Measurements from ENCODE around the gene OLIG1.

Gene OLIG1

DNA sequence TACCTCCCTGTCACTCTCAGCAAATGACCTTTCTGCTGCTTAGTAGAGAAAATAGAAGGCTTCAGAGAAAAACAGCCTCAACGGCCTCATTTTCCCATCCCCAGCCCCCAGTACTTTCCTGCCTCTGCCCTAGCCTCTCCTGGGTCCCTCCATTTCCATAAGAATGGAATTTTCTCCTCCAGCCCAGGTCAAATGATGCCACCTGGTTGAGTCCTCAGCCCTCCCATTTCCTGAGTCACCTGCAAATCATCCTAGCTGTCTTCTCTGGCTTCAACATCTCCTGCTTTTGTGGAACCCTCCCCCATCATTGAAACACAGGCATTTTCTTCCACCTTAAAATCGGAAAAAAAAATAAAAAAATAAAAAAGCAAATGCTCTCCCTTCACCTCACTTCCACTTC is 35.1 kb downstream of the OLIG1 start:
- no peak for DNase-seq

GRCh38 chr21:33108228-33108627 is 38.3 kb downstream of the OLIG1 start:
- DNase-seq, result no peak

DNA sequence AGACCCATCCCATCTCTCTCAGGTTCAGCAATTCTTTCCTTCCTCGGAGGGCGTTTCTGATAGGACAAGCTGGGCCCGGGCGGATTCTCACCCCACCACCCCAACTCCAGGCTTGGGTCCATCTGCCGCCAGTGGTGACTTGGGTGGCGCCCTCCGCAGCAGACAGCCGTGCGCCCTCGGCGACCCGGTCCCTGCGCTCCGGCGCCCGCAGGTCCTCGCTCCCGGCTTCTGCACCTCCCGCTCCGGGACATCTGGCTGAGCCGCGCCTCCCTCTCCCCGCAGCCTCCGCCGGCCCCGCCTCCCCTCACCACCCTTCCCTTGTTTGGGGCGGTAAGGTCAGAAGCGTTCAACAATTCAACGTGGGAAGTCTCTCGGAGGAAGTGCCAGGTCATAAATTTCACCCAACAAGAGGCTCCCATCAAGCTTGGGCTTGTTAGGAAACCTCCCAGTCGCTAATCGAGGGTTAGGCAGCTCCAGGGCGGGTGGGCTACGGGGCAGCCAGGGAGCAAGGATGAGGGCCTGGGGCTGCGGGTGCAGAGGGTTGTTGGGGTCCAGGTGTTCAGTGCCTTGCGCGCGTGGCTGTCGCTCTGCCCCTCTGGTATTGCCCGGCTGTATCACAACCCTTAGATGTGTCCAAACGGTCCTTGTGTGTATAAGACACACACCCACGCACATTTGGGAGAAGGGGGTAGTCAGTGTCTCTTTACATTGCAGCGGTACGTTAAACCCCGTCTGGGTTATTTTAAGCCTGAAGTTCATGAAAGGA is 39.8 kb downstream of the OLIG1 start:
- DNase-seq, result no peak

- DNase-seq, result no peak
Measured at GRCh38 chr21:33110340-33110715, 40.4 kb downstream of the OLIG1 start.

- DNase-seq, result no peak
Measured at GRCh38 chr21:33111577-33111976, 41.6 kb downstream of the OLIG1 start.

DNA sequence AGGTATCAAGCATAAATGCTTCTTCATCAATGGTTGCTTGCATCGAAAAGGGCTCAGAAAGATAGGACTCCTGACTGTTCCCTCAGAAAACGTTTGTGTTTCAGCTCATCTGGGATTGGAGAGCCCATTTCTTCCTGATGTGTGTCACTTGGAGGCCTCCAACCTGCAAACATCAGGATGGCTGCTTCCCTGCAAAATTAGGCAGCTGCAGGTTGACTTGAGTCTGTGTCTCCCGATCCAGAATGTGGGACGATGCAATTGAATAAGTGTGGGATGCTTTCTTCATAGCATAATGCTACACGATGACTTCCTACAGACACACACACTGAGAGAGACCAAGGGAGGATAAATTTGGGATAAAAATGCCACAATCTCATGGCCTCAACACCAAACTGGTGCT is 42.2 kb downstream of the OLIG1 start:
- DNase-seq, result no peak

DNA sequence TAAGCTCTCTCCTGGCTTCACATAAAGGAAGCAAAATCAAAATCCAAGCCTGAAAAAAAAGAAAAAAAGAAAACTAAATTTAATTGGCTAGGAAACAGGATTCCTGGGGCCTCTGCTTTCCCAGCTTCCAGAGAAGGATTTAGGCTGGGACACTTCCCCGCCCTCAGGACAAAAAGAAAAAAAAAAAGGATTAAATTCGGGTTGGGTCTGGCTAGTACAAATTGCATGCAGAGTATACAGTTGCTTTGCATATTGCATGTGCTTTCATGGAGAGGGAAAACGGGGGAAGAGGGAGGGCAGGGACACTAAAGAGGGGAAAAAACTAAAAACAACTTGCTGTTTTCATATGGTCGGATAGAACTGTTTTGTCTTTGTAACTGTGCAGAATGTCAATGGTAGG is 42.7 kb downstream of the OLIG1 start:
- DNase-seq, result no peak

GRCh38 chr21:33113131-33113530 is 43.2 kb downstream of the OLIG1 start:
- DNase-seq, result no peak

DNA sequence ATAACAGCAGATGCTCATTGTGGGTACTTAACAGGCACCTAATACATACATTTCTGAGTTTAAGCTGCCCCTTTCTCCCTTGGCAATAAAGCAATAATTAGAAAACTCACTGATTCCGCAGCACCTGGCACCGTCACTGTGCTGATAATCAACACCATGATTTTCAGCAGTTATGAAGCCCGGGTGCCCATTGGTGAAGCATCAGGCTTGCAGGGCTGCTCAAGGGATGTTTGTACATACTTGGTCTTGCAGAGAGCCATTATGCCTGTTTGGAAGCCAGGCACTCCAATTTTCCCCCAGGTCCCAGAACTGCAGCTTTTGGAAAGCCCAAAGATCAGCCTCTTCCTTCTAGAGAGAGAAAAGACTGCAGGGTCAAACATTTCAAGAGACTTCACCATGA is 44.3 kb downstream of the OLIG1 start:
- no peak for DNase-seq

GRCh38 chr21:33115631-33116510 is 45.9 kb downstream of the OLIG1 start:
- no peak for DNase-seq

DNA sequence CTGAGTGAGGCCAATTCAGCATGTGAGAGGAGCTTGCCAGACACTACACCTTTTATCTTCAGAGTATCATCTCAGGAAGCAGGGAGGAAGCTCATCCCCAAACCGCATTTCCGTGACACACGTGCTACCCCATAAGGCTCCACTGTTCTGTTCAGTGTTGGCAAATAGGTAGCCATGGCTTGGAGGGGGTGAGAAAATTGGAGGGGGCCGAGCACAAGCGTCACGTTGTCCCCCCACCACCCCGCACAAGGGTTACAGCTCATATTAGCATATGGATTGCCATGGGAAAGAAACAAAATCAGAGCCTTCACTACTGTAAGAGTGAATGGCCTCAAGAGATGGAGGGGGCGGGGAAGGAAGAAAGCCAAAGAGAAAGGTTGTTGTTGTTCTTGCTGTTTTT is 46.7 kb downstream of the OLIG1 start:
- DNase-seq, result no peak

DNA sequence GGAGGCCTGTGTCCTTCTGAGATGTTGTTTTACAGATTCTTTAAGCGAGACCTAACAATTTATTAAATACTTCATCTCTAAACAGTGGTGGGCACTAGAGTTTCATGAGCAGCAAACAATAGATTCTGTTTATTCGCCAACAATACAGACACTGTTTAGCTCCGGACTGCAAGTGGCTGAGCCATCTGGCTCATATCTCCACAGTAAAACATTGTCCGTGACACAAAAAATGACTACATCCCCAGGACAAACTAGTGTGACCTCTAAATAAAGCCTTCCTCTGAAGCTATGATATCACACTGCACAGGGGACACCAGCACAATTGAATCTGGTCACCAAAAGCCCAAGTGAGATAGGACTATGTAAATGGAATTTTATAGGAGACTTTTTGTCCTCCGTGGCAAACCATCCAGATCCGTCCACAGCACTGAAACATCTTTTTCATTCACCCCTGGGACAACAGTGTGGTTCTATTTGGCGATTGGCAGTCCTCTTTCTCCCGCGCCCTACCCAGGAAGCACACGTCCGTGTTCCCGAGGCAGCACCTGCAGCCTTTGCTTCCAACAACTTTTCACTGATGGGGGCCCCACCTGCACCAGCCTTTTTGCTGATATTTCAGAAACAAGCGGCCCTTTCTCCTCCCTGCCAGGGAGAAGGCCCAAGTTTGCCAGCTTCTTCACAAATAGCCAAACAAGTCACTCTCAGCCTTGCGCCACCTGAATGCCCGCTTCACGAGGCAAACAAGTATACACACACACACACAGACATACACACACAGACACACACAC is 47.4 kb downstream of the OLIG1 start:
- no peak for DNase-seq

Data from NCI-H1092 (cell line).